Chondrocyte (in vitro differentiated cells): ENCODE data around the gene TUBA1C. TPM values are rescaled to one million over a fixed set of nuclear protein-coding genes. Genes with fewer than 3 reads are reported as not detected.
"Not testable (repeated sequence)": the region's sequence is repeated elsewhere in the genome, so short reads cannot be mapped to it uniquely, and the experiment has no call there.

Source experiments
- DNase-seq: peaks from one replicate; pipeline ENCODE4 v3.0.0; 2021; ENCODE audit warnings: mixed read lengths, low spot score
- H3K27ac Mint-ChIP-seq: one replicate; pipeline ENCODE4 v1.8.0; 2021; ENCODE audit warnings: mild to moderate bottlenecking, moderate library complexity, mixed read lengths; ENCODE audit not compliant: unreplicated experiment
- H3K27me3 Mint-ChIP-seq: 2 replicates; pipeline ENCODE4 v1.8.0; 2021; ENCODE audit warnings: low read depth, mixed read lengths
- H3K36me3 Mint-ChIP-seq: 2 replicates; pipeline ENCODE4 v1.8.0; 2021; ENCODE audit warnings: low read depth, mixed read lengths
- H3K4me1 Mint-ChIP-seq: 2 replicates; pipeline ENCODE4 v1.8.0; 2021; ENCODE audit warnings: low read depth, mild to moderate bottlenecking, mixed read lengths
- H3K4me3 Mint-ChIP-seq: one replicate; pipeline ENCODE4 v1.8.0; 2021; ENCODE audit warnings: mild to moderate bottlenecking, moderate library complexity, mixed read lengths; ENCODE audit not compliant: unreplicated experiment
- H3K9me3 Mint-ChIP-seq: 2 replicates; pipeline ENCODE4 v1.8.0; 2021; ENCODE audit warnings: low read depth, mixed read lengths
- CTCF ChIP-seq: fragments of 200-600 bp; sonication (generic); IDR thresholded peaks from 2 replicates; pipeline ENCODE4 v1.5.0; 2021; ENCODE audit warnings: antibody characterized with exemption, mild to moderate bottlenecking, moderate library complexity
- total RNA-seq: library from RNA; stranded (reverse); gene quantifications from 3 replicates; pipeline ENCODE4 v1.2.1, GENCODE V29; 2021

The TUBA1C gene
- total RNA-seq, 1 donor from 2014 or later, result 171 TPM

GRCh38 chr12:49277466-49277865, 12.6 kb downstream of the TUBA1C start:
- H3K4me3 Mint-ChIP-seq, result no peak overlapping the region
- no peak for DNase-seq
- TF ChIP-seq CTCF, result no peak
- H3K27me3 Mint-ChIP-seq, result no peaks in the 10 kb centered on the region
- H3K36me3 Mint-ChIP-seq, result peaks cover 7% of the 10 kb centered on the region
- no peaks in the 10 kb centered on the region for H3K9me3 Mint-ChIP-seq
- H3K27ac Mint-ChIP-seq, result no peak overlapping the region
- H3K4me1 Mint-ChIP-seq, result peaks cover 20% of the 10 kb centered on the region

GRCh38 chr12:49279706-49280159, 14.9 kb downstream of the TUBA1C start:
- H3K27ac Mint-ChIP-seq, result no peak overlapping the region
- no peaks in the 10 kb centered on the region for H3K36me3 Mint-ChIP-seq
- no peak overlapping the region for H3K4me3 Mint-ChIP-seq
- peaks cover 3% of the 10 kb centered on the region for H3K27me3 Mint-ChIP-seq
- peak; percentile 10 for DNase-seq
- peaks cover 20% of the 10 kb centered on the region for H3K4me1 Mint-ChIP-seq
- H3K9me3 Mint-ChIP-seq, result no peaks in the 10 kb centered on the region
- no peak for TF ChIP-seq CTCF

- DNase-seq, H3K36me3 Mint-ChIP-seq, H3K27me3 Mint-ChIP-seq, H3K27ac Mint-ChIP-seq, H3K9me3 Mint-ChIP-seq, H3K4me3 Mint-ChIP-seq: not testable (repeated sequence)
- peaks cover 20% of the 10 kb centered on the region for H3K4me1 Mint-ChIP-seq
These were observed 15.7 kb downstream of the TUBA1C start for GRCh38 chr12:49280545-49280944.

- Mint-ChIP-seq H3K36me3 (peaks cover 2% of the 10 kb centered on the region), H3K9me3 (peaks cover 3% of the 10 kb centered on the region), H3K4me3 (no peak overlapping the region), H3K4me1 (peaks cover 12% of the 10 kb centered on the region), H3K27me3 (peaks cover 10% of the 10 kb centered on the region), H3K27ac (no peak overlapping the region)
- TF ChIP-seq CTCF, result no peak
- DNase-seq, result no peak
These were observed 17.4 kb downstream of the TUBA1C start for GRCh38 chr12:49282302-49282701.

DNA sequence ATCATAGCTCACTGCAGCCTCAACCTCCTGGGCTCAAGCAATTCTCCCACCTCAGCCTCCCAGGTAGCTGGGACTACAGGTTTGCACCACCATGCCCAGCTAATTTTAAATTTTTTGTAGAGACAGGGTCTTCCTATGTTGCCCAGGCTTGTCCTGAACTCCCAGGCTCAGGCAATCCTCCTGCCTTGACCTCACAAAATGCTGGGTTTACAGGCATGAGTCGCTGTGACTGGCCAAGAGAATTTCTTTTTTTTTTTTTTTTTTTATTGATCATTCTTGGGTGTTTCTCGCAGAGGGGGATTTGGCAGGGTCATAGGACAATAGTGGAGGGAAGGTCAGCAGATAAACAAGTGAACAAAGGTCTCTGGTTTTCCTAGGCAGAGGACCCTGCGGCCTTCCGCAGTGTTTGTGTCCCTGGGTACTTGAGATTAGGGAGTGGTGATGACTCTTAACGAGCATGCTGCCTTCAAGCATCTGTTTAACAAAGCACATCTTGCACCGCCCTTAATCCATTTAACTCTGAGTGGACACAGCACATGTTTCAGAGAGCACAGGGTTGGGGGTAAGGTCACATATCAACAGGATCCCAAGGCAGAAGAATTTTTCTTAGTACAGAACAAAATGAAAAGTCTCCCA, 18.0 kb downstream of the TUBA1C start:
- H3K36me3 Mint-ChIP-seq, DNase-seq, H3K27ac Mint-ChIP-seq, H3K4me3 Mint-ChIP-seq, H3K9me3 Mint-ChIP-seq: not testable (repeated sequence)
- Mint-ChIP-seq H3K4me1 (peaks cover 11% of the 10 kb centered on the region), H3K27me3 (peaks cover 11% of the 10 kb centered on the region)

- H3K36me3 Mint-ChIP-seq, result peaks cover 2% of the 10 kb centered on the region
- peak; percentile 33 for TF ChIP-seq CTCF
- H3K27me3 Mint-ChIP-seq, result peaks cover 13% of the 10 kb centered on the region
- peaks cover 13% of the 10 kb centered on the region for H3K4me1 Mint-ChIP-seq
- H3K27ac Mint-ChIP-seq, result no peak overlapping the region
- peaks cover 3% of the 10 kb centered on the region for H3K9me3 Mint-ChIP-seq
- DNase-seq, result no peak
- H3K4me3 Mint-ChIP-seq, result no peak overlapping the region
These were observed 18.9 kb downstream of the TUBA1C start for GRCh38 chr12:49283541-49284429.
